Measurements from ENCODE around the gene LGALS14. TPM values are rescaled to one million over a fixed set of nuclear protein-coding genes. Genes with fewer than 3 reads are reported as not detected.
"Not testable (repeated sequence)": the region's sequence is repeated elsewhere in the genome, so short reads cannot be mapped to it uniquely, and the experiment has no call there.

LGALS14 gene
- total RNA-seq, 1 experiment from 2014 or later = not detected

DNA sequence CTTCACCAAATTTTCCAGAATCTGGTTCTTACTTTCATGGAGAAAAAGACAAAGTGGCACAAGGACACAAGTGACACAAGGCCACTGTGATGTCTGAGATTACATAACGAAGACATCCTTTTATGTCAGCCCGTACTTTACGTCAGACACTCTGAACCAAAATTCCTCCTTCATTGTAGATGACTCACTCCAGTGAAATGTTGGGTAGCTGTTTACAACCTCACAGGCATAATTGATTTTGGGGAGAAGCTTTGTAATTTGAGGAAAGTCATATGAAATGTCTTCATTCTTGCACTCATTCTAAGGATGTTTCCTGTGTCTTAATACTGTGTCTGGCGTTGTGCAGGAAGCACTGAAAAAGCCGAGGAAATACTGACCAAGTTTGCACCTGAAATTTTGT is 20.0 kb upstream of the LGALS14 start (continued):
- TF ChIP-seq, protein P1, sequence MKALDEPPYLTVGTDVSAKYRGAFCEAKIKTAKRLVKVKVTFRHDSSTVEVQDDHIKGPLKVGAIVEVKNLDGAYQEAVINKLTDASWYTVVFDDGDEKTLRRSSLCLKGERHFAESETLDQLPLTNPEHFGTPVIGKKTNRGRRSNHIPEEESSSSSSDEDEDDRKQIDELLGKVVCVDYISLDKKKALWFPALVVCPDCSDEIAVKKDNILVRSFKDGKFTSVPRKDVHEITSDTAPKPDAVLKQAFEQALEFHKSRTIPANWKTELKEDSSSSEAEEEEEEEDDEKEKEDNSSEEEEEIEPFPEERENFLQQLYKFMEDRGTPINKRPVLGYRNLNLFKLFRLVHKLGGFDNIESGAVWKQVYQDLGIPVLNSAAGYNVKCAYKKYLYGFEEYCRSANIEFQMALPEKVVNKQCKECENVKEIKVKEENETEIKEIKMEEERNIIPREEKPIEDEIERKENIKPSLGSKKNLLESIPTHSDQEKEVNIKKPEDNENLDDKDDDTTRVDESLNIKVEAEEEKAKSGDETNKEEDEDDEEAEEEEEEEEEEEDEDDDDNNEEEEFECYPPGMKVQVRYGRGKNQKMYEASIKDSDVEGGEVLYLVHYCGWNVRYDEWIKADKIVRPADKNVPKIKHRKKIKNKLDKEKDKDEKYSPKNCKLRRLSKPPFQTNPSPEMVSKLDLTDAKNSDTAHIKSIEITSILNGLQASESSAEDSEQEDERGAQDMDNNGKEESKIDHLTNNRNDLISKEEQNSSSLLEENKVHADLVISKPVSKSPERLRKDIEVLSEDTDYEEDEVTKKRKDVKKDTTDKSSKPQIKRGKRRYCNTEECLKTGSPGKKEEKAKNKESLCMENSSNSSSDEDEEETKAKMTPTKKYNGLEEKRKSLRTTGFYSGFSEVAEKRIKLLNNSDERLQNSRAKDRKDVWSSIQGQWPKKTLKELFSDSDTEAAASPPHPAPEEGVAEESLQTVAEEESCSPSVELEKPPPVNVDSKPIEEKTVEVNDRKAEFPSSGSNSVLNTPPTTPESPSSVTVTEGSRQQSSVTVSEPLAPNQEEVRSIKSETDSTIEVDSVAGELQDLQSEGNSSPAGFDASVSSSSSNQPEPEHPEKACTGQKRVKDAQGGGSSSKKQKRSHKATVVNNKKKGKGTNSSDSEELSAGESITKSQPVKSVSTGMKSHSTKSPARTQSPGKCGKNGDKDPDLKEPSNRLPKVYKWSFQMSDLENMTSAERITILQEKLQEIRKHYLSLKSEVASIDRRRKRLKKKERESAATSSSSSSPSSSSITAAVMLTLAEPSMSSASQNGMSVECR (CRISPR knock-in tag; IDR thresholded peaks at IDR 0.05; ENCODE audit: borderline replicate concordance) = no peak
- TF ChIP-seq, protein P2, sequence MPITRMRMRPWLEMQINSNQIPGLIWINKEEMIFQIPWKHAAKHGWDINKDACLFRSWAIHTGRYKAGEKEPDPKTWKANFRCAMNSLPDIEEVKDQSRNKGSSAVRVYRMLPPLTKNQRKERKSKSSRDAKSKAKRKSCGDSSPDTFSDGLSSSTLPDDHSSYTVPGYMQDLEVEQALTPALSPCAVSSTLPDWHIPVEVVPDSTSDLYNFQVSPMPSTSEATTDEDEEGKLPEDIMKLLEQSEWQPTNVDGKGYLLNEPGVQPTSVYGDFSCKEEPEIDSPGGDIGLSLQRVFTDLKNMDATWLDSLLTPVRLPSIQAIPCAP (CRISPR knock-in tag; IDR thresholded peaks at IDR 0.05) = no peak
- TF ChIP-seq, protein P3, sequence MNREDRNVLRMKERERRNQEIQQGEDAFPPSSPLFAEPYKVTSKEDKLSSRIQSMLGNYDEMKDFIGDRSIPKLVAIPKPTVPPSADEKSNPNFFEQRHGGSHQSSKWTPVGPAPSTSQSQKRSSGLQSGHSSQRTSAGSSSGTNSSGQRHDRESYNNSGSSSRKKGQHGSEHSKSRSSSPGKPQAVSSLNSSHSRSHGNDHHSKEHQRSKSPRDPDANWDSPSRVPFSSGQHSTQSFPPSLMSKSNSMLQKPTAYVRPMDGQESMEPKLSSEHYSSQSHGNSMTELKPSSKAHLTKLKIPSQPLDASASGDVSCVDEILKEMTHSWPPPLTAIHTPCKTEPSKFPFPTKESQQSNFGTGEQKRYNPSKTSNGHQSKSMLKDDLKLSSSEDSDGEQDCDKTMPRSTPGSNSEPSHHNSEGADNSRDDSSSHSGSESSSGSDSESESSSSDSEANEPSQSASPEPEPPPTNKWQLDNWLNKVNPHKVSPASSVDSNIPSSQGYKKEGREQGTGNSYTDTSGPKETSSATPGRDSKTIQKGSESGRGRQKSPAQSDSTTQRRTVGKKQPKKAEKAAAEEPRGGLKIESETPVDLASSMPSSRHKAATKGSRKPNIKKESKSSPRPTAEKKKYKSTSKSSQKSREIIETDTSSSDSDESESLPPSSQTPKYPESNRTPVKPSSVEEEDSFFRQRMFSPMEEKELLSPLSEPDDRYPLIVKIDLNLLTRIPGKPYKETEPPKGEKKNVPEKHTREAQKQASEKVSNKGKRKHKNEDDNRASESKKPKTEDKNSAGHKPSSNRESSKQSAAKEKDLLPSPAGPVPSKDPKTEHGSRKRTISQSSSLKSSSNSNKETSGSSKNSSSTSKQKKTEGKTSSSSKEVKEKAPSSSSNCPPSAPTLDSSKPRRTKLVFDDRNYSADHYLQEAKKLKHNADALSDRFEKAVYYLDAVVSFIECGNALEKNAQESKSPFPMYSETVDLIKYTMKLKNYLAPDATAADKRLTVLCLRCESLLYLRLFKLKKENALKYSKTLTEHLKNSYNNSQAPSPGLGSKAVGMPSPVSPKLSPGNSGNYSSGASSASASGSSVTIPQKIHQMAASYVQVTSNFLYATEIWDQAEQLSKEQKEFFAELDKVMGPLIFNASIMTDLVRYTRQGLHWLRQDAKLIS (CRISPR knock-in tag; IDR thresholded peaks at IDR 0.05; ENCODE audit: borderline replicate concordance) = no peak
- TF ChIP-seq, protein P4, sequence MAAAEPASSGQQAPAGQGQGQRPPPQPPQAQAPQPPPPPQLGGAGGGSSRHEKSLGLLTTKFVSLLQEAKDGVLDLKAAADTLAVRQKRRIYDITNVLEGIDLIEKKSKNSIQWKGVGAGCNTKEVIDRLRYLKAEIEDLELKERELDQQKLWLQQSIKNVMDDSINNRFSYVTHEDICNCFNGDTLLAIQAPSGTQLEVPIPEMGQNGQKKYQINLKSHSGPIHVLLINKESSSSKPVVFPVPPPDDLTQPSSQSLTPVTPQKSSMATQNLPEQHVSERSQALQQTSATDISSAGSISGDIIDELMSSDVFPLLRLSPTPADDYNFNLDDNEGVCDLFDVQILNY (CRISPR knock-in tag; IDR thresholded peaks at IDR 0.05) = no peak
- TF ChIP-seq MYBL2 (CRISPR knock-in tag; IDR thresholded peaks at IDR 0.05) = no peak

DNA sequence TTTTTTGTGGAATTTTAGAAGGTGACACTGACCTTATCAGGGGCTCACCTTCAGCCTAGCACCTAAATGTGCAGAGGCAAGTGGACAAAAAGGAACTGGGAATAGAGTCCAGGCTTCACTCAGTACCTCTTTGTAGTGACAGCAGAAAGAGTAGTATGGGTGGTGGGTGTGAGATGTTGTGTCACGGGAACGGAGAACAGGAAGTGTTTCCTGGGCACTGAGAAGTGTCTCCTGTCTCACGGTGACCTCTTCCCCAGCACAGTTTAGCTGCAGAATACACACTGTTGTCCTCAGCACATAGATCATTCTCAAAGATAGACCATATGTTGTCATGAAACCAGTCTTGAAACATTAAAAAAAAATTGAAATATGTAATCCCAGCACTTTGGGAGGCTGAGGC is 17.5 kb upstream of the LGALS14 start:
- TF ChIP-seq CREM (CRISPR knock-in tag; IDR thresholded peaks at IDR 0.05) (no peak), ATF2 (CRISPR knock-in tag; IDR thresholded peaks at IDR 0.05; ENCODE audit: borderline replicate concordance, low read depth) (no peak), CREB1 (CRISPR knock-in tag; IDR thresholded peaks at IDR 0.05) (no peak)
- TF ChIP-seq, protein P5, sequence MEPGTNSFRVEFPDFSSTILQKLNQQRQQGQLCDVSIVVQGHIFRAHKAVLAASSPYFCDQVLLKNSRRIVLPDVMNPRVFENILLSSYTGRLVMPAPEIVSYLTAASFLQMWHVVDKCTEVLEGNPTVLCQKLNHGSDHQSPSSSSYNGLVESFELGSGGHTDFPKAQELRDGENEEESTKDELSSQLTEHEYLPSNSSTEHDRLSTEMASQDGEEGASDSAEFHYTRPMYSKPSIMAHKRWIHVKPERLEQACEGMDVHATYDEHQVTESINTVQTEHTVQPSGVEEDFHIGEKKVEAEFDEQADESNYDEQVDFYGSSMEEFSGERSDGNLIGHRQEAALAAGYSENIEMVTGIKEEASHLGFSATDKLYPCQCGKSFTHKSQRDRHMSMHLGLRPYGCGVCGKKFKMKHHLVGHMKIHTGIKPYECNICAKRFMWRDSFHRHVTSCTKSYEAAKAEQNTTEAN (CRISPR knock-in tag; IDR thresholded peaks at IDR 0.05) = no peak
- TF ChIP-seq, protein P6, sequence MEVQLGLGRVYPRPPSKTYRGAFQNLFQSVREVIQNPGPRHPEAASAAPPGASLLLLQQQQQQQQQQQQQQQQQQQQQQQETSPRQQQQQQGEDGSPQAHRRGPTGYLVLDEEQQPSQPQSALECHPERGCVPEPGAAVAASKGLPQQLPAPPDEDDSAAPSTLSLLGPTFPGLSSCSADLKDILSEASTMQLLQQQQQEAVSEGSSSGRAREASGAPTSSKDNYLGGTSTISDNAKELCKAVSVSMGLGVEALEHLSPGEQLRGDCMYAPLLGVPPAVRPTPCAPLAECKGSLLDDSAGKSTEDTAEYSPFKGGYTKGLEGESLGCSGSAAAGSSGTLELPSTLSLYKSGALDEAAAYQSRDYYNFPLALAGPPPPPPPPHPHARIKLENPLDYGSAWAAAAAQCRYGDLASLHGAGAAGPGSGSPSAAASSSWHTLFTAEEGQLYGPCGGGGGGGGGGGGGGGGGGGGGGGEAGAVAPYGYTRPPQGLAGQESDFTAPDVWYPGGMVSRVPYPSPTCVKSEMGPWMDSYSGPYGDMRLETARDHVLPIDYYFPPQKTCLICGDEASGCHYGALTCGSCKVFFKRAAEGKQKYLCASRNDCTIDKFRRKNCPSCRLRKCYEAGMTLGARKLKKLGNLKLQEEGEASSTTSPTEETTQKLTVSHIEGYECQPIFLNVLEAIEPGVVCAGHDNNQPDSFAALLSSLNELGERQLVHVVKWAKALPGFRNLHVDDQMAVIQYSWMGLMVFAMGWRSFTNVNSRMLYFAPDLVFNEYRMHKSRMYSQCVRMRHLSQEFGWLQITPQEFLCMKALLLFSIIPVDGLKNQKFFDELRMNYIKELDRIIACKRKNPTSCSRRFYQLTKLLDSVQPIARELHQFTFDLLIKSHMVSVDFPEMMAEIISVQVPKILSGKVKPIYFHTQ (CRISPR knock-in tag; IDR thresholded peaks at IDR 0.05) = no peak
- Mint-ChIP-seq H3K9me3 (peaks cover 6% of the 10 kb centered on the region; the same call in 1 of the 2 replicates), H3K36me3 (no peaks in the 10 kb centered on the region), H3K27me3 (ENCODE audit: low read depth) (peaks cover 3% of the 10 kb centered on the region; the same call in 1 of the 2 replicates), H3K27ac (no peak overlapping the region), H3K4me3 (no peak overlapping the region), H3K4me1 (peaks cover 6% of the 10 kb centered on the region)
- ChIA-PET CTCF (no interaction called here), POLR2A (no interaction called here)
- DNase-seq (ENCODE audit: low spot score) = no peak
- ATAC-seq = no peak

- CTCF ChIA-PET; H3K9me3 Mint-ChIP-seq; H3K27me3 Mint-ChIP-seq (ENCODE audit: low read depth); H3K4me3 Mint-ChIP-seq; POLR2A ChIA-PET; ATAC-seq; H3K36me3 Mint-ChIP-seq; H3K4me1 Mint-ChIP-seq; DNase-seq (ENCODE audit: low spot score); H3K27ac Mint-ChIP-seq: not testable (repeated sequence)
Observed at GRCh38 chr19:39688637-39689036, 15.6 kb upstream of the LGALS14 start.
